ENCODE measurements around the gene EXOC1. TPM values are rescaled to one million over a fixed set of nuclear protein-coding genes. Genes with fewer than 3 reads are reported as not detected.

EXOC1 gene
- total RNA-seq, 1 experiment from 2014 or later = 21.2 TPM

- Histone ChIP-seq H2BK20ac (ENCODE audit: low read depth, low read length, poor library complexity, severe bottlenecking) (no peak overlapping the region), H3K9ac (ENCODE audit: extremely low read depth, insufficient read length, low read length) (no peak overlapping the region), H2BK15ac (ENCODE audit: low read depth, low read length) (no peak overlapping the region), H4K20me1 (ENCODE audit: control insufficient read depth, insufficient read depth, insufficient read length) (no peaks in the 10 kb centered on the region), H3K18ac (ENCODE audit: insufficient read length, low read depth, low read length) (no peak overlapping the region), H4K5ac (ENCODE audit: insufficient read length, low read depth, low read length) (no peak overlapping the region), H3K4ac (ENCODE audit: low read depth, low read length) (no peak overlapping the region), H3K14ac (ENCODE audit: insufficient read depth, low read length) (no peak overlapping the region), H3T11ph (ENCODE audit: low read length) (no peak overlapping the region), H4K91ac (ENCODE audit: insufficient read length, low read depth, low read length) (no peak overlapping the region), H3K23ac (ENCODE audit: insufficient read length, low read depth, low read length) (no peak overlapping the region), H2BK12ac (ENCODE audit: insufficient read length, low read depth, low read length) (no peak overlapping the region), H3K56ac (ENCODE audit: insufficient read length, low read depth, low read length) (no peak overlapping the region), H2BK120ac (ENCODE audit: low read depth, low read length, poor library complexity, severe bottlenecking) (no peak overlapping the region), H3K23me2 (ENCODE audit: insufficient read length, low read depth, low read length, poor library complexity, severe bottlenecking) (no peaks in the 10 kb centered on the region), H2BK5ac (ENCODE audit: insufficient read length, low read length) (no peak overlapping the region), H2AK5ac (ENCODE audit: insufficient read length, low read length) (no peak overlapping the region), H3K4me1 (ENCODE audit: insufficient read depth, low read length) (peaks cover 2% of the 10 kb centered on the region; the same call in 1 of the 2 replicates), H3K27me3 (ENCODE audit: insufficient read depth, low read length) (no peaks in the 10 kb centered on the region), H3K4me2 (ENCODE audit: insufficient read depth, insufficient read length, low read length) (no peak overlapping the region), H2AFZ (ENCODE audit: low read length) (no peak overlapping the region), H3K27ac (ENCODE audit: insufficient read length, low read depth, low read length) (no peak overlapping the region), H4K8ac (replicated peaks; ENCODE audit: insufficient read length, low read depth, low read length) (no peak overlapping the region), H3K9me3 (ENCODE audit: control insufficient read depth, low read depth, low read length) (no peaks in the 10 kb centered on the region), H3K79me1 (ENCODE audit: insufficient read depth, low read depth, low read length, poor library complexity, severe bottlenecking) (no peaks in the 10 kb centered on the region), H3K79me2 (ENCODE audit: insufficient read depth, low read length) (no peaks in the 10 kb centered on the region)
- no CpG with 5 or more reads among the region's 2 CpGs for WGBS (ENCODE audit: extremely low coverage, insufficient read length, low lambda C conversion rate)
- no peak for TF ChIP-seq CTCF (conservative IDR thresholded peaks at IDR 0.05)
- no peak for DNase-seq
- Mint-ChIP-seq H3K4me1 (peaks cover 25 to 32% of the 10 kb centered on the region in 2 experiments), H3K27me3 (ENCODE audit: low read depth) (peaks cover 1% of the 10 kb centered on the region; the same call in 1 of the 2 replicates), H3K4me3 (no peak overlapping the region), H3K9me3 (peaks cover 2 to 6% of the 10 kb centered on the region in 2 experiments; a peak in 3 of 5 replicates), H3K27ac (no peak overlapping the region; a peak in 1 of 7 replicates), H3K36me3 (ENCODE audit: insufficient read depth in 1 of 3, low read depth in 3 of 3) (peaks cover 0 to 7% (median 0%) of the 10 kb centered on the region in 3 experiments; a peak in 3 of 7 replicates)
Observed at GRCh38 chr4:55927803-55928437, 74.5 kb downstream of the EXOC1 start.
